HG02610 (cell line): ENCODE results near the gene EIF1B.

Experiments
- ATAC-seq: cut with Tn5 transposase; IDR thresholded peaks from one replicate; pipeline ENCODE4 v1.9.1; 2021; ENCODE audit warnings: mild to moderate bottlenecking, moderate library complexity; ENCODE audit not compliant: unreplicated experiment

Gene EIF1B

GRCh38 chr3:40340541-40341170, 31.1 kb downstream of the EIF1B start:
- no peak for ATAC-seq

DNA sequence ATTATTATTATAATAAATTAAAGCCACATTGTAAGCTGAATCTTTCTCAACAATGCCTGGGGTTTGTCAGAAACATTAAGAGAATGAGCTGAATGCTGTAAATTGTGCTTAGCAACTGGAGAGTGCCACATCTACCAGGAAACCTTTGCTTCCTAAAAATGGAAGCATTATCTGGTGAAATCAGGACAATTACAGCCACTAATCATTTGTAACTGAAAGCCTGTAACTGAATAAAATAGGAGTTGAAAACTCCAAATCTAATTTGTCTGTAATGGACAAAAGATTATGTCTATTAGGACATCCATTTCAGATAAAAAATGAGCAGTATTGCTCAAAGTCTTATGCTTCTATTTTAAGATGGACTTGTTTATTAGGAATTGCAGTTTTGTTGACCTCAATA, 32.2 kb downstream of the EIF1B start:
- no peak for ATAC-seq

GRCh38 chr3:40350529-40350928, 41.0 kb downstream of the EIF1B start:
- no peak for ATAC-seq

DNA sequence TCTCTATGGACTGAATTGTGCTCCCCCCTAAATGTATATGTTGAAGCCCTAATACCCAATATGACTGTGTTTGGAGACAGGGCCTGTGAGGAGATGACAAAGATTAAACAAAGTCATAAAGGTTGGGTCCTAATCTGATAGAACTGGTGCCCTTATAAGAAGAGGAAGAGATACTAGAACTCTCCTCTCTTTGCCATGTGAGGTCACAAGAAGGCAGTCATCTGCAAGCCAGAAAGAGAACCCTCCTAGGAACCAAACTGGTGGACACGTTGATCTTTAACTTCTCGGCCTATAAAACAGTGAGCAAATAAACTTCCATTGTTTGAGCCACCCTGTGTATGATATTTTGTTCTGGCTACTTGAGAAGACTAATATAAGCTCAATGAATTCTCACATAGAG, 45.9 kb downstream of the EIF1B start:
- ATAC-seq, result no peak

DNA sequence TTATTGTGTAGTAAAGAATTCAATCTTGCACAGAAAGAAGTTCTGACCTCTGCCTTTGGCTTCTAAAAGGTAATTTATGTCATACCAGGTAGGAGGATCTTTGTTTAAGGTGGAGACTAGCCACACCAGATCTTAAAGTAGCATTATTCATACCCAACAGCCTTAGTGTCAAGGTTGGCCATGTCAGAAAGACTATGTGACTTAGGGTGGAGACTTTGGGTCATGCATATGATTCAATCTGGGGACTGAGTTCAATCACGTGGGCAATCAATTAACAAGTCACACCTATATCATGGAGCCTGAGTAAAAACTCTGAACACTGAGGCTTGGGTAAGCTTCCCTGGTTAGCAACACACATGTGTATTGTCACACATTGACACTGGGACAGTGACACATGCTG, 48.9 kb downstream of the EIF1B start:
- no peak for ATAC-seq
